ENCODE data around the gene SLC2A9.
"Not testable (repeated sequence)": the region's sequence is repeated elsewhere in the genome, so short reads cannot be mapped to it uniquely, and the experiment has no call there.

The SLC2A9 gene

DNA sequence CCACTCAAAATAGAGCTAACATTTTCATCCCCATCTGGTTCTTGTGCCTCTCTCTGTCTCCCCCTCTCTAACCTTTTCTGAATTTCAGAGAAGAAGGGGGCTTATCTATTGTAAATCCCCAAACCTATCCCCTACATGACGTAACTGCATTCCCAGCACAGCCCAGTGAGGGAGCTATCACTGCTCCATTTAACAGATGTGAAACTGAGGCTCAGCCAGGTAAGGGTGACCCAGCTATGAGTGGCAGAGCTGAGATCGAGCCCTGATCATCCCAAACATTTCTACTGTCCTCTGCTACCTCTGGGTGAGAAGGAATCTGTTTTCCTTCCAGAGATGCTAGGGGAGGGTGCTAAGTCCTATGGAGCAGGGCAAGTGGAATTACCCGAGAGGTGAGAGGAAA, 107.5 kb downstream of the SLC2A9 start:
- ChIA-PET POLR2A (no interaction called here), CTCF (interaction anchor here (0.7 to 2.5 kb wide), 6 partner anchors 10 to 101 kb away, joined by 3 to 7 read pairs (median 4); no protein-coding TSS in a partner anchor)
- no peak for DNase-seq (ENCODE audit: extremely low spot score)
- TF ChIP-seq, protein P1, sequence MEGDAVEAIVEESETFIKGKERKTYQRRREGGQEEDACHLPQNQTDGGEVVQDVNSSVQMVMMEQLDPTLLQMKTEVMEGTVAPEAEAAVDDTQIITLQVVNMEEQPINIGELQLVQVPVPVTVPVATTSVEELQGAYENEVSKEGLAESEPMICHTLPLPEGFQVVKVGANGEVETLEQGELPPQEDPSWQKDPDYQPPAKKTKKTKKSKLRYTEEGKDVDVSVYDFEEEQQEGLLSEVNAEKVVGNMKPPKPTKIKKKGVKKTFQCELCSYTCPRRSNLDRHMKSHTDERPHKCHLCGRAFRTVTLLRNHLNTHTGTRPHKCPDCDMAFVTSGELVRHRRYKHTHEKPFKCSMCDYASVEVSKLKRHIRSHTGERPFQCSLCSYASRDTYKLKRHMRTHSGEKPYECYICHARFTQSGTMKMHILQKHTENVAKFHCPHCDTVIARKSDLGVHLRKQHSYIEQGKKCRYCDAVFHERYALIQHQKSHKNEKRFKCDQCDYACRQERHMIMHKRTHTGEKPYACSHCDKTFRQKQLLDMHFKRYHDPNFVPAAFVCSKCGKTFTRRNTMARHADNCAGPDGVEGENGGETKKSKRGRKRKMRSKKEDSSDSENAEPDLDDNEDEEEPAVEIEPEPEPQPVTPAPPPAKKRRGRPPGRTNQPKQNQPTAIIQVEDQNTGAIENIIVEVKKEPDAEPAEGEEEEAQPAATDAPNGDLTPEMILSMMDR (IDR thresholded peaks at IDR 0.05; ENCODE audit: control extremely low read depth, extremely low read depth, low read depth, missing control alignments): no peak

DNA sequence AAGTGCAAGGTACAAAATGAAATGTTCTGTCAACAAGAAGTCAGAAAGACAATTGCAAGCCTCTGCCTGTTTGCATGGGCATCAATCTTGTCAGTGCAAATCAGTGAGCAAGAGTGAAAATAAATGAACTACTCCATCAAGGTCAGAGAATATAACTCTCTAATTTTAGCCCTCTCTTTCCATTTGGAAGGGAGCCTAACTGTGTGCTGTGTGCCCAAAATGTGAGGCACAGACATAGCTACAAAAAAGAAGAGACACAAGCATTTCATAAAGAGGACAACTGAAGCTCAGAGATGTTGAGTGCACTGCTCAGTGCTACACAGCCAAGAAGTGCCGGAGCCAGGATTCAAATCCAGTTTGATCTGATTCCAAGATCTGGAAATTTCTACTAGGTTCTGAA, 114.3 kb downstream of the SLC2A9 start:
- TF ChIP-seq, protein P1 (IDR thresholded peaks at IDR 0.05; ENCODE audit: control extremely low read depth, extremely low read depth, low read depth, missing control alignments): no peak
- POLR2A ChIA-PET: no interaction called here
- no peak for DNase-seq (ENCODE audit: extremely low spot score)
- CTCF ChIA-PET: interaction anchor here (1.5 kb wide), 1 partner anchor 13 kb away, joined by 4 read pairs; no protein-coding TSS in a partner anchor

DNA sequence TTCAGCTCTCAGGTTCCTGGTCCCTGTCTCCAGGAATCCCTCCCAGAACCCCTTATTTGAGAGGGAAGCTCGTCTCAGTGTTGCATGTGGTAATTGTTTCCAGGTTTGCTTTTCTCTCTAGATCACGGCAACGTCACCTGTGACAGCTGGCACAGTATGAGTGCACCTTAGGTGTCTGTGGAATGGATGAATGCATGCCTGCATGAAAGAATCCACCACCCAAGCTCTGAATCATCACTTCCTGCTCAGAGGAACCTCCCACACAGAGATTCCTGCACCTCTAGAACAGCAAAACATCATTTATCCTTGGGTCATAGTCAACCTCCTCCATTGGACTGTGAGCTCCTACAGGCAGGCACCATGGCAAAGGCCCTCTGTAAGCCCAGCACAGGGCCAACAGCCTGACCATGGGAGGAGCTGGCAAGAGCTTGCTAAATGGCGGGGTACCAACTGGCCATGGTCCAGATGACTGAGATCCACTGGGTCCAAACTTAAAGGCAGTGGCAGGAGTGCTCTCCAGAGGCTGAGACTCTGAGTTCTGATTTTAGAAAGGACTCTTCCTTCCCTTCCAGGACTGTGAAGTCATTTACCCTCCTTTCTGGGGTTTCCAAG, 116.2 kb downstream of the SLC2A9 start:
- ChIA-PET CTCF (interaction anchor here (1.2 kb wide), 1 partner anchor 24 kb away, joined by 3 read pairs; no protein-coding TSS in a partner anchor), POLR2A (no interaction called here)
- no peak for DNase-seq (ENCODE audit: extremely low spot score)
- TF ChIP-seq, protein P1 (IDR thresholded peaks at IDR 0.05; ENCODE audit: control extremely low read depth, extremely low read depth, low read depth, missing control alignments): no peak

DNA sequence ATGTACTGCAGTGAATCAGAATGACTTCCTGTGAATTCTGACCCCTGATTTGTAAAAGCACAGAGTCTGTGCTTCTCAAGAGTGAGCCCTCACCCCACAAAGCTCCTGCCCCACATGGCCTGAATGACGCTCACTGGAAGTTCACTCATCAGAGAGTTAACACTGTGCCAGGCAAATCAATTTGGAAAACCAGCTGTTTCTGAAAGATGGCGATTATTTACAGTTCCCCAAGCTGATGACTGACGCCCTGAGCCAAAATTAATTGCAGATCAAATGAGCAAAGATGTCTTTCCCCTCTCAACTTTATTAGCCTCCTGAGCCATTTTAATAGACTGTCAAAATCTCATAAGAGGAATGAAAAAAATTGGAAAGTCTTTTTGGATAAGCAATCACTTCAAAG, 118.0 kb downstream of the SLC2A9 start:
- ChIA-PET POLR2A (no interaction called here), CTCF (interaction anchor here (2.2 kb wide), 1 partner anchor 112 kb away, joined by 7 read pairs; no protein-coding TSS in a partner anchor)
- no peak for DNase-seq (ENCODE audit: extremely low spot score)
- TF ChIP-seq, protein P1 (IDR thresholded peaks at IDR 0.05; ENCODE audit: control extremely low read depth, extremely low read depth, low read depth, missing control alignments): no peak

DNA sequence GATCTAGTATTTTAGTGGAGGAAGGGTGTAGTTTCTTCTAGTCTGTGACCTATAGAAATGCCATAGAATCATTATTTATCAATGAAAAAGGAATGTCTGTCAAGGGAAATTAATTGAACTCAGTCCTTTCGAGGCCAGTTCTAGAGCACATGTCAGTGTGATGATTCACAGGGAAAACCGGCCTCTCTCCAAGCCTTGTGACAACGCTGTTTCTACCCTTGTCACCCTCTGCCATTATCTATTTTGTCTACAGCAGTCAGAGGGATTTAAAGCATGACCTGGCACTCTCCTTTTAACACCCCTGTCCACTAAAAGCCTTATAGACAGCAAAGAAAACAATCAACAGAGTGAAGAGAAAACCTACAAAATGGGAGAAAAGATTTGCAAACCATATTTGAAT, 120.0 kb downstream of the SLC2A9 start:
- ChIA-PET CTCF (interaction anchor here (0.7 to 1.7 kb wide), 6 partner anchors 17 to 114 kb away, joined by 3 to 7 read pairs (median 4); no protein-coding TSS in a partner anchor), POLR2A (no interaction called here)
- no peak for DNase-seq (ENCODE audit: extremely low spot score)
- TF ChIP-seq, protein P1 (IDR thresholded peaks at IDR 0.05; ENCODE audit: control extremely low read depth, extremely low read depth, low read depth, missing control alignments): no peak

DNA sequence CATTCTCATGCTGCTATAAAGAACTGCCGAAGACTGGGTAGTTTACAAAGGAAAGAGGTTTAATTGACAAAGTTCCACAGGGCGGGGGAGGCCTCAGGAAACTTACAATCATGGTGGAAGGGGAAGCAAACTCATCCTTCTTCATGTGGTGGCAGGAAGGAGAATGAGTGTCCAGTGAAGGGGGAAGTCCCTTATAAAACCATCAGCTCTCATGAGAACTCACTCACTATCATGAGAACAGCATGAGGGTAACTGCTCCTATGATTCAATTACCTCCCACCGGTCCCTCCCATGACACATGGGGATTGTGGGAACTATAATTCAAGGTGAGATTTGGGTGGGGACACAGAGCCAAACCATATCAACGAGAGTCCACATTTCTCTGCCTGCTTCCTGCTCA, 120.7 kb downstream of the SLC2A9 start:
- DNase-seq (ENCODE audit: extremely low spot score); POLR2A ChIA-PET: not testable (repeated sequence)
- CTCF ChIA-PET: interaction anchor here (0.7 to 3.3 kb wide), 6 partner anchors 18 to 115 kb away, joined by 3 to 15 read pairs (median 4); no protein-coding TSS in a partner anchor

DNA sequence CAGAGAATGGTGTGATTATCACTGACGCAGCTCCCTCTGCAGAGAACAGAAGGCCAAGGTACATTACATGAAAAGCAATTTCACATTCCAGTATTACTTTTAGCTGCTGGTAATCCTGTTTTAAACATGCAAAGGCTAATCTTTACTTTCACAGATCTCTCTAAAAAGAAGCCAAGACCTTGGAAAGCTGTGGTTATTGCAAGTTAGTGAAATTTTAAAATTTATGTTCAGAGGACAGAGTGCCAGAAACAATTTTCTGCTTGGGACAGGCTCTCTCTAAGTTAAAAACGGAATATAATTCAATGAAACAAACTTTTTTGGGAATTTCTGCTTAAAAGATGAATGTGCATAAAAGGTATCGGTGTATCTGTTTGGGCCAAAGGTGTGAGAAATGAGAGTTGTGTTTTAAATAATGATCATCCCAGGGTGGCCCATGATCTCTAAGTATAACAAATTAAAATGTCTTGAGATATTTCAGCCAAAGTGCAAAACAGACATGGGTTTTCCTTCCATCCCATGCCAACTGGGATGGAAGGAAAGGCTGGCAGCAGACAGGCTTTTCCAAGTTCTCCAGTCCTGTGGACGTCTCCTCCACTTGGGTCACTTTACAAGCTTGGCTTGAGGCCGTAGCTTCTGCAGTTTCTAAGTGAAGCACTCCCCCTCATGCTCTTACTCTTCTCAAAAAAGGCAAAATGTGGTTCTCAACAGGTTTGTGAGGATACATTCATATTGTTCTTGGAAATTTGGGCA, 121.8 kb downstream of the SLC2A9 start:
- POLR2A ChIA-PET: interaction anchor here (0.6 to 0.7 kb wide), 2 partner anchors 109 to 139 kb away, joined by 3 to 4 read pairs; no protein-coding TSS in a partner anchor

More for the DNA sequence above, 121.8 kb downstream of the SLC2A9 start:
- TF ChIP-seq, protein P1 (IDR thresholded peaks at IDR 0.05; ENCODE audit: control extremely low read depth, extremely low read depth, low read depth, missing control alignments): no peak
- no peak for DNase-seq (ENCODE audit: extremely low spot score)
- CTCF ChIA-PET: interaction anchor here (0.6 to 3.3 kb wide), 8 partner anchors 11 to 136 kb away, joined by 3 to 15 read pairs (median 3); no protein-coding TSS in a partner anchor
